Loucy (cell line): Measurements from ENCODE around the gene TIMD4.

ENCODE experiments used
- H2AFZ ChIP-seq: fragments of 200-600 bp; sonication (generic); 2 replicates; pipeline ENCODE4 v1.6.0; 2016; ENCODE audit warnings: antibody characterized with exemption, mild to moderate bottlenecking, low read length, moderate library complexity
- H3F3A ChIP-seq: fragments of 200-600 bp; 2 replicates; pipeline ENCODE4 v1.6.0; 2016; ENCODE audit warnings: antibody characterized with exemption, low read depth, mild to moderate bottlenecking
- H3K27me3 ChIP-seq: fragments of 200-600 bp; sonication (generic); 2 replicates; pipeline ENCODE4 v1.6.1; 2014; ENCODE audit warnings: low read length, mild to moderate bottlenecking; ENCODE audit not compliant: insufficient read depth, poor library complexity, severe bottlenecking
- H3K36me3 ChIP-seq: fragments of 200-600 bp; sonication (generic); 2 replicates; pipeline ENCODE4 v1.6.1; 2016; ENCODE audit warnings: low read length; ENCODE audit not compliant: insufficient read depth
- H3K4me1 ChIP-seq: fragments of 200-600 bp; sonication (generic); 2 replicates; pipeline ENCODE4 v1.5.1; 2014; ENCODE audit warnings: low read length, mild to moderate bottlenecking; ENCODE audit not compliant: insufficient read depth, poor library complexity, severe bottlenecking
- H3K4me2 ChIP-seq: fragments of 200-600 bp; sonication (generic); 2 replicates; pipeline ENCODE4 v1.6.0; 2014; ENCODE audit warnings: antibody characterized with exemption, low read length, low read depth, mild to moderate bottlenecking; ENCODE audit not compliant: poor library complexity, severe bottlenecking
- H3K4me3 ChIP-seq: fragments of 200-600 bp; sonication (generic); 2 replicates; pipeline ENCODE4 v1.5.1; 2014; ENCODE audit warnings: low read length, mild to moderate bottlenecking, mixed read lengths; ENCODE audit not compliant: poor library complexity, severe bottlenecking
- H3K79me2 ChIP-seq: fragments of 200-600 bp; sonication (generic); 2 replicates; pipeline ENCODE4 v1.6.1; 2014; ENCODE audit warnings: low read length; ENCODE audit not compliant: insufficient read depth
- H3K9ac ChIP-seq: fragments of 200-600 bp; sonication (generic); 2 replicates; pipeline ENCODE4 v1.6.0; 2014; ENCODE audit warnings: mild to moderate bottlenecking, low read depth, low read length, moderate library complexity; ENCODE audit not compliant: poor library complexity, severe bottlenecking
- H3K9me2 ChIP-seq: fragments of 200-600 bp; sonication (generic); replicated peaks from 2 replicates; pipeline ENCODE4 v1.6.1; 2016; ENCODE audit warnings: low read depth, low read length, mixed read lengths
- H3K9me3 ChIP-seq: fragments of 200-600 bp; sonication (generic); 2 replicates; pipeline ENCODE4 v1.6.1; 2014; ENCODE audit warnings: mild to moderate bottlenecking, antibody characterized with exemption, low read length, low read depth; ENCODE audit not compliant: insufficient read depth
- H4K20me1 ChIP-seq: fragments of 200-600 bp; sonication (generic); 2 replicates; pipeline ENCODE4 v1.6.0; 2014; ENCODE audit warnings: antibody characterized with exemption, low read length, mild to moderate bottlenecking; ENCODE audit not compliant: insufficient read depth, poor library complexity, severe bottlenecking
- CTCF ChIP-seq: fragments of 200-600 bp; sonication (generic); conservative IDR thresholded peaks from 2 replicates; pipeline ENCODE4 v1.5.1; 2014; ENCODE audit warnings: mild to moderate bottlenecking, antibody characterized with exemption, low read length
- EZH2phosphoT487 ChIP-seq: fragments of 200-600 bp; IDR thresholded peaks from 2 replicates; pipeline ENCODE4 v1.6.1; 2018; ENCODE audit warnings: antibody characterized with exemption, mild to moderate bottlenecking, moderate library complexity, borderline replicate concordance

The TIMD4 gene

GRCh38 chr5:156956321-156956720, 6.7 kb downstream of the TIMD4 start:
- no peak overlapping the region for H2AFZ ChIP-seq
- H3K9me3 ChIP-seq = no peaks in the 10 kb centered on the region
- no peak for TF ChIP-seq CTCF
- TF ChIP-seq EZH2phosphoT487 = no peak
- no peaks in the 10 kb centered on the region for H4K20me1 ChIP-seq
- no peaks in the 10 kb centered on the region for H3F3A ChIP-seq
- no peak overlapping the region for H3K4me3 ChIP-seq
- H3K79me2 ChIP-seq = no peaks in the 10 kb centered on the region
- no peaks in the 10 kb centered on the region for H3K27me3 ChIP-seq
- no peaks in the 10 kb centered on the region for H3K9me2 ChIP-seq
- H3K36me3 ChIP-seq = no peaks in the 10 kb centered on the region
- no peak overlapping the region for H3K4me2 ChIP-seq
- no peak overlapping the region for H3K9ac ChIP-seq
- no peaks in the 10 kb centered on the region for H3K4me1 ChIP-seq

- Histone ChIP-seq H3K9ac (no peak overlapping the region), H2AFZ (no peak overlapping the region), H3F3A (no peaks in the 10 kb centered on the region), H3K9me2 (no peaks in the 10 kb centered on the region), H4K20me1 (no peaks in the 10 kb centered on the region), H3K36me3 (no peaks in the 10 kb centered on the region), H3K79me2 (no peaks in the 10 kb centered on the region), H3K27me3 (no peaks in the 10 kb centered on the region), H3K4me2 (no peak overlapping the region), H3K4me3 (no peak overlapping the region), H3K4me1 (no peaks in the 10 kb centered on the region), H3K9me3 (no peaks in the 10 kb centered on the region)
- no peak for TF ChIP-seq CTCF
- TF ChIP-seq EZH2phosphoT487 = no peak
Measured at GRCh38 chr5:156951359-156951758, 11.7 kb downstream of the TIMD4 start.

GRCh38 chr5:156950716-156951115, 12.3 kb downstream of the TIMD4 start:
- H3K27me3 ChIP-seq = no peaks in the 10 kb centered on the region
- H3K4me2 ChIP-seq = no peak overlapping the region
- TF ChIP-seq CTCF = no peak
- TF ChIP-seq EZH2phosphoT487 = no peak
- H3K9me3 ChIP-seq = no peaks in the 10 kb centered on the region
- H3F3A ChIP-seq = no peaks in the 10 kb centered on the region
- no peaks in the 10 kb centered on the region for H3K36me3 ChIP-seq
- no peak overlapping the region for H2AFZ ChIP-seq
- no peaks in the 10 kb centered on the region for H3K9me2 ChIP-seq
- no peaks in the 10 kb centered on the region for H3K79me2 ChIP-seq
- H3K9ac ChIP-seq = no peak overlapping the region
- no peaks in the 10 kb centered on the region for H4K20me1 ChIP-seq
- H3K4me3 ChIP-seq = no peak overlapping the region
- H3K4me1 ChIP-seq = no peaks in the 10 kb centered on the region
